H9 (cell line): ENCODE measurements around the gene NUP107. TPM values are rescaled to one million over a fixed set of nuclear protein-coding genes. Genes with fewer than 3 reads are reported as not detected.

Experiments
- DNase-seq: peaks from one replicate; pipeline ENCODE4 v3.0.0-alpha.2; 2017
- H2AFZ ChIP-seq: one replicate; pipeline ENCODE4 v1.6.1; 2013; ENCODE audit warnings: mild to moderate bottlenecking, low read length, control low read depth, moderate library complexity
- H2AK5ac ChIP-seq: 2 replicates; pipeline ENCODE4 v1.6.1; 2013; ENCODE audit warnings: low read length, control low read depth, mixed read lengths; ENCODE audit not compliant: insufficient read length
- H2BK120ac ChIP-seq: one replicate; pipeline ENCODE4 v1.6.1; 2013; ENCODE audit warnings: low read depth, mild to moderate bottlenecking, low read length, control low read depth, inconsistent platforms; ENCODE audit not compliant: poor library complexity, severe bottlenecking
- H2BK12ac ChIP-seq: 2 replicates; pipeline ENCODE4 v1.6.1; 2013; ENCODE audit warnings: low read length, control low read depth, mixed read lengths, low read depth; ENCODE audit not compliant: insufficient read length
- H2BK15ac ChIP-seq: 2 replicates; pipeline ENCODE4 v1.6.1; 2013; ENCODE audit warnings: low read depth, low read length, control low read depth
- H2BK20ac ChIP-seq: one replicate; pipeline ENCODE4 v1.6.1; 2013; ENCODE audit warnings: low read depth, mild to moderate bottlenecking, low read length, control low read depth, inconsistent platforms; ENCODE audit not compliant: poor library complexity, severe bottlenecking
- H2BK5ac ChIP-seq: 2 replicates; pipeline ENCODE4 v1.6.1; 2013; ENCODE audit warnings: low read length, control low read depth, mixed read lengths; ENCODE audit not compliant: insufficient read length
- H3K14ac ChIP-seq: 2 replicates; pipeline ENCODE4 v1.6.1; 2013; ENCODE audit warnings: low read length, control low read depth; ENCODE audit not compliant: insufficient read depth
- H3K18ac ChIP-seq: 2 replicates; pipeline ENCODE4 v1.6.1; 2013; ENCODE audit warnings: low read depth, mild to moderate bottlenecking, mixed read lengths, low read length, control low read depth; ENCODE audit not compliant: insufficient read length
- H3K23ac ChIP-seq: 2 replicates; pipeline ENCODE4 v1.6.1; 2013; ENCODE audit warnings: low read length, control low read depth, mixed read lengths, low read depth; ENCODE audit not compliant: insufficient read length
- H3K23me2 ChIP-seq: 2 replicates; pipeline ENCODE4 v1.6.1; 2013; ENCODE audit warnings: low read depth, mild to moderate bottlenecking, mixed read lengths, low read length, control low read depth; ENCODE audit not compliant: insufficient read length, poor library complexity, severe bottlenecking
- H3K27ac ChIP-seq: 2 replicates; pipeline ENCODE4 v1.5.1; 2013; ENCODE audit warnings: low read length, control low read depth, mixed read lengths, low read depth; ENCODE audit not compliant: insufficient read length
- H3K27me3 ChIP-seq: 2 replicates; pipeline ENCODE4 v1.6.1; 2013; ENCODE audit warnings: low read length, control low read depth, inconsistent platforms; ENCODE audit not compliant: insufficient read depth
- H3K4ac ChIP-seq: 2 replicates; pipeline ENCODE4 v1.6.1; 2013; ENCODE audit warnings: low read depth, mild to moderate bottlenecking, control low read depth, inconsistent platforms, low read length, moderate library complexity
- H3K4me1 ChIP-seq: 2 replicates; pipeline ENCODE4 v1.6.1; 2013; ENCODE audit warnings: low read length, control low read depth, inconsistent platforms; ENCODE audit not compliant: insufficient read depth
- H3K4me2 ChIP-seq: 2 replicates; pipeline ENCODE4 v1.6.1; 2013; ENCODE audit warnings: low read length, control low read depth, mixed read lengths; ENCODE audit not compliant: insufficient read length, insufficient read depth
- H3K56ac ChIP-seq: 2 replicates; pipeline ENCODE4 v1.6.1; 2013; ENCODE audit warnings: low read depth, mild to moderate bottlenecking, mixed read lengths, low read length, control low read depth; ENCODE audit not compliant: insufficient read length
- H3K79me1 ChIP-seq: 2 replicates; pipeline ENCODE4 v1.6.1; 2013; ENCODE audit warnings: low read depth, mild to moderate bottlenecking, moderate library complexity, low read length, control low read depth, inconsistent platforms; ENCODE audit not compliant: insufficient read depth, poor library complexity, severe bottlenecking
- H3K79me2 ChIP-seq: 2 replicates; pipeline ENCODE4 v1.6.1; 2013; ENCODE audit warnings: low read length, control low read depth, inconsistent platforms; ENCODE audit not compliant: insufficient read depth
- H3K9ac ChIP-seq: 2 replicates; pipeline ENCODE4 v1.6.1; 2013; ENCODE audit warnings: low read length, control low read depth, mixed read lengths; ENCODE audit not compliant: insufficient read length; ENCODE audit errors: extremely low read depth
- H3K9me3 ChIP-seq: one replicate; pipeline ENCODE4 v1.6.1; 2013; ENCODE audit warnings: low read depth, low read length, inconsistent platforms; ENCODE audit not compliant: control insufficient read depth
- H3T11ph ChIP-seq: one replicate; pipeline ENCODE4 v1.6.1; 2013; ENCODE audit warnings: mild to moderate bottlenecking, low read length, control low read depth, inconsistent platforms
- H4K20me1 ChIP-seq: one replicate; pipeline ENCODE4 v1.6.1; 2013; ENCODE audit not compliant: control insufficient read depth, insufficient read length, insufficient read depth
- H4K5ac ChIP-seq: 2 replicates; pipeline ENCODE4 v1.6.1; 2013; ENCODE audit warnings: low read depth, mild to moderate bottlenecking, mixed read lengths, low read length, control low read depth; ENCODE audit not compliant: insufficient read length
- H4K8ac ChIP-seq: replicated peaks from 2 replicates; pipeline ENCODE4 v1.6.1; 2013; ENCODE audit warnings: low read length, control low read depth, mixed read lengths, low read depth; ENCODE audit not compliant: insufficient read length
- H4K91ac ChIP-seq: 2 replicates; pipeline ENCODE4 v1.6.1; 2013; ENCODE audit warnings: low read depth, mild to moderate bottlenecking, moderate library complexity, mixed read lengths, low read length, control low read depth; ENCODE audit not compliant: insufficient read length
- H3K27ac Mint-ChIP-seq, 3 experiments: 2 replicates in 2 of 3; 3 replicates in 1 of 3; pipeline ENCODE4 v1.8.0; 2020 to 2021; ENCODE audit warnings: mixed read lengths in 3 of 3, mild to moderate bottlenecking in 1 of 3, moderate library complexity in 1 of 3
- H3K27me3 Mint-ChIP-seq: 2 replicates; pipeline ENCODE4 v1.8.0; 2021; ENCODE audit warnings: low read depth, mild to moderate bottlenecking, moderate library complexity, mixed read lengths
- H3K36me3 Mint-ChIP-seq, 3 experiments: 2 replicates in 2 of 3; 3 replicates in 1 of 3; pipeline ENCODE4 v1.8.0; 2020 to 2021; ENCODE audit warnings: low read depth in 3 of 3, mixed read lengths in 3 of 3; ENCODE audit not compliant: insufficient read depth in 1 of 3
- H3K4me1 Mint-ChIP-seq, 2 experiments: 2 replicates each; pipeline ENCODE4 v1.8.0; 2020; ENCODE audit warnings: mixed read lengths in 2 of 2
- H3K4me3 Mint-ChIP-seq, 2 experiments: 2 replicates in 1 of 2; 3 replicates in 1 of 2; pipeline ENCODE4 v1.8.0; 2020 to 2021; ENCODE audit warnings: mild to moderate bottlenecking in 2 of 2, mixed read lengths in 2 of 2, moderate library complexity in 1 of 2
- H3K9me3 Mint-ChIP-seq, 2 experiments: 2 replicates in 1 of 2; 3 replicates in 1 of 2; pipeline ENCODE4 v1.8.0; 2020; ENCODE audit warnings: mild to moderate bottlenecking in 2 of 2, mixed read lengths in 2 of 2, moderate library complexity in 1 of 2
- WGBS: extraction: QIAGEN DNeasy Blood & Tissue Kit; methylation state at CpG from one replicate; pipeline ENCODE4 v1.1.7; 2013; ENCODE audit warnings: missing lambda C conversion rate, low lambda C conversion rate, mixed read lengths; ENCODE audit not compliant: insufficient read length; ENCODE audit errors: extremely low coverage; 5-methylcytosine and 5-hydroxymethylcytosine counted together
- total RNA-seq: library from RNA; stranded (reverse); gene quantifications from 2 replicates; pipeline ENCODE4 v1.2.1, GENCODE V29; 2021
- TF ChIP-seq, protein P1 (sequence below): fragments of 200-600 bp; sonication (generic); conservative IDR thresholded peaks from 3 replicates; pipeline ENCODE4 v1.8.0; 2021; ENCODE audit warnings: antibody characterized with exemption, mild to moderate bottlenecking

NUP107 gene
- total RNA-seq, 1 experiment from 2014 or later = 147 TPM

- H3K36me3 Mint-ChIP-seq = no peaks in the 10 kb centered on the region
- no peak overlapping the region for H3K18ac ChIP-seq
- no peak overlapping the region for H4K8ac ChIP-seq
- H3K14ac ChIP-seq = no peak overlapping the region
- H3K56ac ChIP-seq = no peak overlapping the region
- no peak overlapping the region for H2AK5ac ChIP-seq
- no peaks in the 10 kb centered on the region for H3K79me2 ChIP-seq
- H3K79me1 ChIP-seq = no peaks in the 10 kb centered on the region
- H4K5ac ChIP-seq = no peak overlapping the region
- TF ChIP-seq, protein P1, sequence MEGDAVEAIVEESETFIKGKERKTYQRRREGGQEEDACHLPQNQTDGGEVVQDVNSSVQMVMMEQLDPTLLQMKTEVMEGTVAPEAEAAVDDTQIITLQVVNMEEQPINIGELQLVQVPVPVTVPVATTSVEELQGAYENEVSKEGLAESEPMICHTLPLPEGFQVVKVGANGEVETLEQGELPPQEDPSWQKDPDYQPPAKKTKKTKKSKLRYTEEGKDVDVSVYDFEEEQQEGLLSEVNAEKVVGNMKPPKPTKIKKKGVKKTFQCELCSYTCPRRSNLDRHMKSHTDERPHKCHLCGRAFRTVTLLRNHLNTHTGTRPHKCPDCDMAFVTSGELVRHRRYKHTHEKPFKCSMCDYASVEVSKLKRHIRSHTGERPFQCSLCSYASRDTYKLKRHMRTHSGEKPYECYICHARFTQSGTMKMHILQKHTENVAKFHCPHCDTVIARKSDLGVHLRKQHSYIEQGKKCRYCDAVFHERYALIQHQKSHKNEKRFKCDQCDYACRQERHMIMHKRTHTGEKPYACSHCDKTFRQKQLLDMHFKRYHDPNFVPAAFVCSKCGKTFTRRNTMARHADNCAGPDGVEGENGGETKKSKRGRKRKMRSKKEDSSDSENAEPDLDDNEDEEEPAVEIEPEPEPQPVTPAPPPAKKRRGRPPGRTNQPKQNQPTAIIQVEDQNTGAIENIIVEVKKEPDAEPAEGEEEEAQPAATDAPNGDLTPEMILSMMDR = no peak
- no peak overlapping the region for H2BK120ac ChIP-seq
- H3K4me2 ChIP-seq = no peak overlapping the region
- H2BK15ac ChIP-seq = no peak overlapping the region
- H3K4me1 ChIP-seq = no peaks in the 10 kb centered on the region
- H3K4me1 Mint-ChIP-seq = peaks cover 5 to 9% of the 10 kb centered on the region in 2 experiments
- H3K23me2 ChIP-seq = no peaks in the 10 kb centered on the region
- H3K9me3 Mint-ChIP-seq = no peaks in the 10 kb centered on the region
- no CpG with 5 or more reads among the region's 3 CpGs for WGBS
- H3K27me3 ChIP-seq = no peaks in the 10 kb centered on the region
- no peak for DNase-seq
- no peak overlapping the region for H3T11ph ChIP-seq
- H2BK5ac ChIP-seq = no peak overlapping the region
- no peaks in the 10 kb centered on the region; the same call in 1 of the 2 replicates for H3K27me3 Mint-ChIP-seq
- H3K23ac ChIP-seq = no peak overlapping the region
- H3K4ac ChIP-seq = no peak overlapping the region
- no peak overlapping the region for H2AFZ ChIP-seq
- H3K27ac ChIP-seq = no peak overlapping the region
- H3K9ac ChIP-seq = no peak overlapping the region
- H3K9me3 ChIP-seq = no peaks in the 10 kb centered on the region
- H2BK20ac ChIP-seq = no peak overlapping the region
- no peak overlapping the region for H2BK12ac ChIP-seq
- H4K91ac ChIP-seq = no peak overlapping the region
- no peak overlapping the region for H3K4me3 Mint-ChIP-seq
- no peaks in the 10 kb centered on the region for H4K20me1 ChIP-seq
- H3K27ac Mint-ChIP-seq = no peak overlapping the region
Observed at GRCh38 chr12:68790952-68791234, 104.1 kb downstream of the NUP107 start.
